GM12864 (cell line): ENCODE data around the gene GPX3.

Experiments
- DNase-seq: peaks from one replicate; pipeline ENCODE4 v3.0.0-alpha.2; 2011; ENCODE audit warnings: low read depth
- H3K4me3 ChIP-seq: 2 replicates; pipeline ENCODE4 v1.5.1; 2011; ENCODE audit warnings: mild to moderate bottlenecking, low read depth, low read length, control low read depth
- CTCF ChIP-seq: IDR thresholded peaks from 2 replicates; pipeline ENCODE4 v1.5.1; 2011; ENCODE audit warnings: low read depth, mild to moderate bottlenecking, moderate library complexity, low read length, control low read depth, inconsistent platforms; ENCODE audit errors: missing control alignments

The GPX3 gene

DNA sequence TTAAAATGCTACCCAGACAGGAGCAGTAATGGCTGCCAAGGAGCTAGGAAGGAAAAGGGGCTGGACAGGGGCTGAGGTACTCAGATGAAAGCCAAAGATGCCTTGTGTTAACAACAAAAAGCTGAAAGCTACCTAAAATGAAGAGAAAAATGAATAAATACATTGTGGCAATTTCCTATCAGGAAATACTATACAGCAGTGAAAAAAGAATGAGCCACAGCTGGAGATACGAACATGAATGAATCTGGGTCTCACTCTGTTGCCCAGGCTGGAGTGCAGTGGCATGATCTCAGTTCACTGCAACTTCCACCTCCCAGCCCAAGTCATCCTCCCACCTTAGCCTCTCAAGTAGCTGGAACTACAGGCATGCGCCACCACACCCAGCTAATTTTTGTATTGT is 54.2 kb downstream of the GPX3 start:
- no peak for DNase-seq
- H3K4me3 ChIP-seq, result no peak overlapping the region
- TF ChIP-seq CTCF, result no peak

- no peak for DNase-seq
- peak overlapping the region; percentile 5; the same call in 1 of the 2 replicates for H3K4me3 ChIP-seq
- TF ChIP-seq CTCF, result no peak
Observed at GRCh38 chr5:151075698-151076331, 55.4 kb downstream of the GPX3 start.

DNA sequence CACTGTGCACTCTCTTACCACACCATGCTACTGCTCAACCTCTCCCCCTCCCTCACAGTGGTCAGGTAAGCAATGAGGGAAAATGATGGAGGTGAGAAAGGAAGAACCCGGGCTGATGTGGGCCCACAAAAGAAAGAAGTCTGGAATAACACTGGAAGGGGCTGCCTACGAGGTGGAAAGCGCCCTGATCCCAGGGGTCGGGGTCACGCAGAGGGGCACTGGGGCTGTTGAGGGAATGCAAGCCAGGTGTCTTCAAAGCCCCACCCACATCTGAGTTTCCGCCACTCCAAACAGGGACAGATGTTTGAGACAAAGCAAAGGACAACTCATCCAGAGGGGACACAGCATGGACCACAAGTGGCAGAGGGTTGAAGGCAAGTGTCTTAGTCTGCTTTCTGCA is 56.2 kb downstream of the GPX3 start:
- no peak for DNase-seq
- peak overlapping the region; percentile 21; the same call in 1 of the 2 replicates for H3K4me3 ChIP-seq
- TF ChIP-seq CTCF, result no peak

DNA sequence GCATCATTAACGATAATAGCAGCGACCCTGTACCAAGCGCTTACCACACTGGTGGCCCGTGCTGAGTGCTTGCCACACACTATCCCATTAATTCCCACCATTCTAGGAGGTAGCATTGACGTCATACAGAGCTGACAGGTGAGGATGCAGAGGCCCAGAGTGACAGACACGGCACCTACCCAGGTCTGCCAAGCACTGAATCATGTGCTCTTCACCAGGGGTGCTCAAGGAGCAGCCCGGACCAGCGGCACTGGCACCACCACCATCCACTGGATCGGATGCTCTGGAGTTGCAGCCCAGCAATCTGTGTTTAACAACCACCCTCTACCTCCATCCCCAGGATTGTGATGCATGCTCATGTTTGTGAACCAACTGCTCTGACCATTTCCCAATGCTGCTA is 57.0 kb downstream of the GPX3 start:
- TF ChIP-seq CTCF, result no peak
- H3K4me3 ChIP-seq, result peak overlapping the region; percentile 89
- DNase-seq, result no peak

GRCh38 chr5:151077967-151078366 is 57.6 kb downstream of the GPX3 start:
- no peak for DNase-seq
- TF ChIP-seq CTCF, result no peak
- peak overlapping the region; percentile 89 for H3K4me3 ChIP-seq
